ENCODE data around the gene ABCA4.

DNA sequence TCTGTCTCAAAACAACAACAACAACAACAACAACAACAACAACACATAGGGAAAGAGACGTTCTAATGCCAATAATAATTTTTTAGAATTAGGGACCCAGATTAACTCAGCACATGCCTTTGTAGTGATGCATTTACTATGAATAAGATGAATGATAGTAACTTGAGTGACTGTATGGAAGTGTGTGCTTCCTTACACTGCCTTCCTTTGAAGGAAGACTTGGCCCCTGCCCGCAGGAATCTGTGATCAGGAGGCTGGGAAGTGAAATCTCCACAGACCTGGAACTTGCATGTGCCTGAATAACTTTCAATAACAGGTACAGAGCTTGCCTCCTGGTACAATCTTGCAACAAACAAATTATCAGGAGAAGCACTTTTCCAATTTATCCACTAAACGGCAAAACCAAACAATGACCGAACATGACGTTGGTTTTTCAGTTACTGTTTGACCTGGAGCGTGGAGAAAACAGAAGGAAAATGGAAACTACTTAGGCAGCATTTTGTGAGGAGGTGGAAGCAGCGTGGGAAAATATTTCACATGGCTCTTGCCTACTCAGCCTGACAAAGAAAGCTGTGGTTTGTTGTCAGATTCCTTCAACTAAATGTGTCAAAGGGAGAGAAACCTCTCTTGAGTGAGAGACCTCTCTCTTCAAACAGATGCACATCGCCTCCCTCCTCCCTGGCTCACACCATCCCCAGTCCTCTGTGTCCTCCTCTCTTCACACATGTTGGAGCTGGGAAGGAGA lies 10.1 kb upstream of the ABCA4 start:
- TF ChIP-seq EP300 (IDR thresholded peaks at IDR 0.05) (no peak), POLR2A (IDR thresholded peaks at IDR 0.05) (no peak), POLR2AphosphoS5 (IDR thresholded peaks at IDR 0.05) (no peak)
